Skeletal muscle tissue (tissue), 4 donors: ENCODE results near the gene TYR. TPM values are rescaled to one million over a fixed set of nuclear protein-coding genes. Genes with fewer than 3 reads are reported as not detected.
"Not testable (repeated sequence)": the region's sequence is repeated elsewhere in the genome, so short reads cannot be mapped to it uniquely, and the experiment has no call there.

Experiments used
- H3K27ac ChIP-seq: one replicate; pipeline ENCODE4 v1.7.0; 2013; ENCODE audit warnings: mild to moderate bottlenecking, low read depth, low read length, inconsistent platforms
- H3K27me3 ChIP-seq, 3 donors: one replicate each; pipeline ENCODE4 v1.7.0; 2013; ENCODE audit warnings: low read length in 3 of 3; ENCODE audit not compliant: control insufficient read depth in 3 of 3, insufficient read depth in 3 of 3
- H3K36me3 ChIP-seq, 3 donors: one replicate each; pipeline ENCODE4 v1.7.0; 2013; ENCODE audit warnings: low read length in 3 of 3; ENCODE audit not compliant: control insufficient read depth in 3 of 3, insufficient read depth in 3 of 3
- H3K4me1 ChIP-seq, 3 donors: one replicate each; pipeline ENCODE4 v1.7.0; 2013; ENCODE audit warnings: low read length in 3 of 3, mild to moderate bottlenecking in 3 of 3; ENCODE audit not compliant: control insufficient read depth in 3 of 3, insufficient read depth in 3 of 3
- H3K4me3 ChIP-seq, 3 donors: one replicate each; pipeline ENCODE4 v1.7.0; 2013; ENCODE audit warnings: low read length in 3 of 3
- H3K9ac ChIP-seq, 3 donors: one replicate each; pipeline ENCODE4 v1.7.0; 2013; ENCODE audit warnings: low read length in 3 of 3, mild to moderate bottlenecking in 3 of 3, moderate library complexity in 2 of 3, low read depth in 1 of 3
- H3K9me3 ChIP-seq, 3 donors: one replicate each; pipeline ENCODE4 v1.7.0; 2013; ENCODE audit warnings: low read length in 3 of 3; ENCODE audit not compliant: control insufficient read depth in 3 of 3
- total RNA-seq: library from RNA; depleted of rRNA; stranded (reverse); fragments of >200 nt; gene quantifications from one replicate; pipeline ENCODE4 v1.2.3, GENCODE V29; 2014
- donor health status: Osteomylitis.

TYR gene
- total RNA-seq, 1 donor from 2014 or later, result not detected

DNA sequence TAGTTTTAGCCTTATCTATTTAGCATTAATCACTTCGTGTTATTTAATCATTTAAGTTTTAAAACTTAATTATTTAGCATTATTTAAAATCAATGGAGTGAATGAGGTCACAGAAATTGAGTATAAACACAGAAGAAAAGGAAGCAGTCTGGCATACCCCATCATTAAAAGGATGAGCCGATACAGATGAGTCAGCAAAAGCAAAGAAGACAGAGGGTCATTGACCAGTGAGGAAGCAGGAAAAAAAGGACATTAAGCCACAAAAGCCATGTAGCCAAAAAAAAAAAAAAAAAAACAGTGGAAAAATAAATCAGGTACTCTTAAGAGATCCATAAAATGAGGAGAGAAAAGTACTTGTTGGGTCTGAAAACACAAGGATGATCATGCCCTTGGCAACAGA is 71.5 kb downstream of the TYR start:
- H3K9ac ChIP-seq, result no peak overlapping the region
- no peaks in the 10 kb centered on the region for H3K27me3 ChIP-seq
- no peak overlapping the region for H3K27ac ChIP-seq
- H3K4me1 ChIP-seq, result no peaks in the 10 kb centered on the region
- H3K36me3 ChIP-seq, result no peaks in the 10 kb centered on the region
- H3K9me3 ChIP-seq, result no peaks in the 10 kb centered on the region
- H3K4me3 ChIP-seq, result no peak overlapping the region

DNA sequence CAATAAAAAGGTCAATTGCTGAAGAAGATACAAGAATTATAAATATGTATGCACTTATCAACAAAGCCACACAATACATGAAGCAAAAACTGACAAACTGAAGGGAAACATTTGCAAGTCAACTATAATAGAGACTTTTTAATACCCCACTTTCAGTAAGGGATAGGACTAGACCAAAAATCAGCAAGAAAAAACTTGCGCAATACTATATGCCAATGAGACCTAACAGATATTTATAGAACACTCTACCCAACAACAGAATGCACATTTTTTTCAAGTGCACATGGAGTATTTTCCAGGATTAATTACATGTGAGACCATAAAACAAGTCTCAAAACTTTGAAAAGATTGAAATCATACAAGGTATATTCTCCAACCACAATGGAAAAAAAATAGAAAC is 83.8 kb downstream of the TYR start:
- H3K27me3 ChIP-seq, H3K36me3 ChIP-seq, H3K9me3 ChIP-seq, H3K4me1 ChIP-seq, H3K27ac ChIP-seq, H3K4me3 ChIP-seq, H3K9ac ChIP-seq: not testable (repeated sequence)

DNA sequence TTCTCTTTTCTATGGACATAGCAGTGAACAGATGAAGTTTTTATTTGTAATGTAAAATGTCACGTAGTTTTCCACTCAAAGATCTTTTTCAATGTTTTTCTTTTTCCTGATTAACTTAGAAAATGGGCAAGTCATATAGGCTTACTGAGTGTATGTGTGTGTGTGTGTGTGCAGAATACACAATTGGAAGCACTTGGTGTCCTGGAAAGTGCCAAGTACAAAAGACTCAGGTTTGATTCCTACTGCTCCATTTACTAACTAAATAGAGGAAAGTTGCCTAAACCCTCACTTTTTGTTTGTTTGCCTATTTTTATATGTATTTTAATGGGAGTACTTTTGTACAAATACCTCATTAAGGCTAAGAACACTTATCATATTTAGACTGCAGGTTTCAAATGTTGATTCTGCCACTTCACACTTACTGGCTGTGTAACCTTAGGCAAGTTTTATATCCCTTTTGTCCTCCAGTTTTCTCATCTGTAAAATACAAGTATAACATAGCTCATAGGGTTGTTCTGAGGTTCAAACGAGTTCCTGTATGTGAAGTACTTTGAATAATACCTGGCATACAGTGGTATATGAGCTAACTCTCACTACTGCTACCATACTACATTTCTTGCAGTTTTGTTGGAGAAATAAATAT is 90.1 kb downstream of the TYR start:
- no peaks in the 10 kb centered on the region for H3K36me3 ChIP-seq
- no peaks in the 10 kb centered on the region for H3K4me1 ChIP-seq
- H3K27ac ChIP-seq, result no peak overlapping the region
- no peaks in the 10 kb centered on the region for H3K27me3 ChIP-seq
- H3K4me3 ChIP-seq, result no peak overlapping the region
- H3K9me3 ChIP-seq, result no peaks in the 10 kb centered on the region
- H3K9ac ChIP-seq, result no peak overlapping the region

DNA sequence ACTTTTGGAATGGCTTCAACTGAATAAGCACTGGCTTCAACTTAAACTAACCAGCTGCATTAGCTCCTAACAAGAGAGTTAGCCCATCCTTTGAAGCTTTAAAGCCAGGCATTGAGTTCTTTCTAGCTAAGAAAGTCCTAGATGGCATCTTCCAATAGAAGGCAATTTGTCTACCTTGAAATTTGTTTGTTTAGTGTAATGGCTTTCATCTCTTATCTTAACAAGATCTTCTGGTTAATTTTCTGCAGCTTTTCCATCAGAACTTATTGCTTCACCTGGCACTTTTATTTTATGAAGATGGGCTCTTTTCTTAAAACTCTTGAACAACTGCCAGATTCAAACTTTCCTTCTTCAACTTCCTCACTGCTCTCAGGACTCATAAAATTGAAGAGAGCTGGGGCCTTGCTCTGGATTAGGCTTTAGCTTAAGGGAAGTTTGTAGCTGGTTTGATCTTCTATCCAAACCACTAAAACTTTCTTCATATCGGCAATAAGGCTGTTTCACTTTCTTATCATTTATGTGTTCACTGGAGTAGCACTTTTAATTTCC is 94.9 kb downstream of the TYR start:
- not testable (repeated sequence) for H3K9ac ChIP-seq, H3K4me1 ChIP-seq, H3K27ac ChIP-seq, H3K4me3 ChIP-seq, H3K9me3 ChIP-seq, H3K36me3 ChIP-seq, H3K27me3 ChIP-seq

DNA sequence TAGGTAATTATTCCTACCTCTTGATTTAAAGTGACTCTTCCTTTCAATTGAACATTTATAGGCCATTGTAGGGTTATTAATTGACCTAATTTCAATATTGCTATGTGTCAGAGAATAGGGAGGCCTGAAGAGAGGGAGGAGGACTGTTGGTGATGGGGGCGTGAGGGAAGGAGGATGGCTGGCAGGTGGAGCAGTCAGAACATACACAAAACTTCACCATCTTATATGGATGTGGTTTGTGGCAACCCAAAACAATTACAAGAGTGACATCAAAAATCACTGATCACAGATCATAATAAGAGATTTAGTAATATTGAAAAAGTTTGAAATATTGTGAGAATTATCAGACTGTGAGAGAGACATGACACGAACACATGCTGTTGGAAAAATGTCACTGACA is 95.5 kb downstream of the TYR start:
- not testable (repeated sequence) for H3K4me1 ChIP-seq, H3K4me3 ChIP-seq, H3K27ac ChIP-seq, H3K9ac ChIP-seq, H3K27me3 ChIP-seq, H3K9me3 ChIP-seq, H3K36me3 ChIP-seq

DNA sequence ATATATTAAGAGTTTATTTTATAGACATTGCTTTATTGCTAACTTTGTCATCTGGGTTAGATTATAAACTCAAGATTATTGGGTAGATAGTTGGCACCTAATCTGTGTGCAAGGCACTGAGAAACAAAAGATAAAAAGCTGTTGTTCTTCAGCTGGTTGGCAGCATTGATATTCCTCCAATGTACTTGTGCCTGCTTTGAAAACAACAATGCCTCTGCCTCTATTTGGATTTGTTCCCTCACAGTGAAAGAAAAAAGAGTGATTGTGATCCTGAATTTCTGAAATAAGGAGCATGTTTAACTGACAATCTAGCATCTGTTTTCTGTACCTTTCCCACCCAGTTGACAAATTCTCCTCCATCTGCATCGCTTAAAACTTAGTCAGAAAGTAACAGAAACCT is 98.3 kb downstream of the TYR start:
- Histone ChIP-seq H3K36me3 (no peaks in the 10 kb centered on the region), H3K9ac (no peak overlapping the region), H3K27ac (no peak overlapping the region), H3K9me3 (no peaks in the 10 kb centered on the region), H3K4me3 (no peak overlapping the region), H3K27me3 (no peaks in the 10 kb centered on the region), H3K4me1 (no peaks in the 10 kb centered on the region)

DNA sequence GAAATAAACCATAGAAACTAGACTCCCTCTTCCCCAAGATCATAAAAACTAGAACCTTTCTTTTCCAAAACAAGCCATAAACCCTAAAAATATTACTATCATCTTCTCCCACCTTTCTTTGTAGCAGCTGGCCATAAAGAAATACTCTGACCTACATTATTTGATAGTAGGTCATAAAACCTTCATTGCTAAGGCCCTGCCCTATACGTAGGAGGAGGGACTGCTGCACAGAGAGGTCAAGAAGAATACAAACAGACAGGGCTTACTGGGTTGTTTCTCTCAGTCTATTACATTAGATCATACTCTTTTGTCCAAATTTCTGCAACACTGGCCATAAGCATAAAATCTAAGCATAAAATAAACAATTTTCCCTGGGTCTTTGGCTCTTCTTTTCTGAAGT is 101.5 kb downstream of the TYR start:
- Histone ChIP-seq H3K27me3 (no peaks in the 10 kb centered on the region), H3K36me3 (no peaks in the 10 kb centered on the region), H3K4me1 (no peaks in the 10 kb centered on the region), H3K9me3 (no peaks in the 10 kb centered on the region), H3K9ac (no peak overlapping the region), H3K27ac (no peak overlapping the region), H3K4me3 (no peak overlapping the region)

DNA sequence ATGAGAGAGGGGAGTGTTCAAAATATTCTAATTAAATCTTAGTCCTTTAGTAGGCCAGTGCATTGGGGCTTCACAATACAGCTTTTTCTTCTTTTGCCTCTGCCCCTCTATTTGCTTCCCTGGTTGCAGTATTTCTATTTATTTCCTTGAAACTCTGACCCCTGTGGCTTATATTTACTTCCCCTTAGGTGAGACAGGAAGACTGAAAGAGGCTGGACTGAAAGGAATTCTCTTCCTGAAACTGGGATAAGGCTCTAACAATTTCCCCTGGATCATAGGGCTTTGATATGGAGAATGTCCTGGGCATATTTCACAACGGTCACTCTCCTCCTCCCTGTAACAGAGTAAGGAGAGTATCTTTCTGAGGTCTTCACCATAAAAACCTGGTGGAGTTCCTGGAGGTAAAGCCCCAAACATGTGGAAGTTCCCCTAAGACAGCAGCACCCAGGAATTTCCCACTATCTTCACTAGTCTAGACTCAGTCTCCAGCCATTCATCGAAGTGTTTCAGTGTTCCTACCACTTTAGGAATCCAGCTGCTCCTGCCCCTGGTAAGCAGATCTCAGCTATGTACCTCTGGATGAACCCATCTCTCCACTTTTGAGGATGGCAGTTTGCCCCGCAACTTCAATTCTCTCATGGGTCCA is 103.5 kb downstream of the TYR start:
- not testable (repeated sequence) for H3K27me3 ChIP-seq, H3K36me3 ChIP-seq, H3K27ac ChIP-seq, H3K4me1 ChIP-seq, H3K9ac ChIP-seq, H3K4me3 ChIP-seq, H3K9me3 ChIP-seq

DNA sequence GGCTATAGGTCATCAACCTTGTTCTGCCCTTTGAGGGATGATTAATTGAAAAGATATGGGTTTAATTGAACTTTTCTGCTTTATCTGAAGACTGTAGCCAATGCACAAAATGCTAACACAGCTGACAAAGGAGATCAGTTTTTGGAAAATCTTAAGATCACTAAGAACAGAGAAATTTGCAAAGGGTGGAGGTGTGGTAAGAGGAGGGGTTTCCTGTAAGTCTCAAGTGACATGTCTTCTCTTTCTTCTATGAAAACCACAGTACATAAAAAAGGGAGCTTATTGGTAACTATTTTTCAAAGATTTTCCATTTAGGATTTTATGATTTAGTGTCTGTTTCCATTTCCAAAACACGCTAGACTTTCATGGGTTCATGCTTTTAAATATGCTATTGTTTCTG is 108.9 kb downstream of the TYR start:
- not testable (repeated sequence) for H3K36me3 ChIP-seq, H3K27me3 ChIP-seq, H3K4me1 ChIP-seq, H3K4me3 ChIP-seq, H3K9ac ChIP-seq, H3K27ac ChIP-seq, H3K9me3 ChIP-seq

DNA sequence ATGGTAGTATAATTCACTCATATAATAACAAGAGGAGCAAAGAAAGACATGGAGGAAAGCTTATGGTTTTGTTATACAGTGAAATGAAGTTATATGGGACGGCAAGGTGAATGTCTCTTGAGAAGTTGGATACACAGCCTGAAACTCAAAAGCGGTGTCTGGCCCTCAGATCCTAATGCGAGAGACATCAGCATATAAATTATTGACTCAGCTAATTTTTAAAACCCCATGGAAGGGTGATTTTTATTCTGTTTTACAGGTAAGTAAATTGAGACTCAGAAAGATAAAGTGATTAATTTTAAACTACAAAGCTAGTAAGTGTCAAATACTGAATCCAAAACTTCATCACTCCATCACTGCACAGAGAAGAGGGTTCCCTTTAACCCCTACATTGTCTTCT is 110.3 kb downstream of the TYR start:
- not testable (repeated sequence) for H3K9ac ChIP-seq, H3K27me3 ChIP-seq, H3K4me1 ChIP-seq, H3K4me3 ChIP-seq, H3K9me3 ChIP-seq, H3K36me3 ChIP-seq, H3K27ac ChIP-seq
